ENCODE data around the gene ADD1. TPM values are rescaled to one million over a fixed set of nuclear protein-coding genes. Genes with fewer than 3 reads are reported as not detected.

The ADD1 gene, protein sequence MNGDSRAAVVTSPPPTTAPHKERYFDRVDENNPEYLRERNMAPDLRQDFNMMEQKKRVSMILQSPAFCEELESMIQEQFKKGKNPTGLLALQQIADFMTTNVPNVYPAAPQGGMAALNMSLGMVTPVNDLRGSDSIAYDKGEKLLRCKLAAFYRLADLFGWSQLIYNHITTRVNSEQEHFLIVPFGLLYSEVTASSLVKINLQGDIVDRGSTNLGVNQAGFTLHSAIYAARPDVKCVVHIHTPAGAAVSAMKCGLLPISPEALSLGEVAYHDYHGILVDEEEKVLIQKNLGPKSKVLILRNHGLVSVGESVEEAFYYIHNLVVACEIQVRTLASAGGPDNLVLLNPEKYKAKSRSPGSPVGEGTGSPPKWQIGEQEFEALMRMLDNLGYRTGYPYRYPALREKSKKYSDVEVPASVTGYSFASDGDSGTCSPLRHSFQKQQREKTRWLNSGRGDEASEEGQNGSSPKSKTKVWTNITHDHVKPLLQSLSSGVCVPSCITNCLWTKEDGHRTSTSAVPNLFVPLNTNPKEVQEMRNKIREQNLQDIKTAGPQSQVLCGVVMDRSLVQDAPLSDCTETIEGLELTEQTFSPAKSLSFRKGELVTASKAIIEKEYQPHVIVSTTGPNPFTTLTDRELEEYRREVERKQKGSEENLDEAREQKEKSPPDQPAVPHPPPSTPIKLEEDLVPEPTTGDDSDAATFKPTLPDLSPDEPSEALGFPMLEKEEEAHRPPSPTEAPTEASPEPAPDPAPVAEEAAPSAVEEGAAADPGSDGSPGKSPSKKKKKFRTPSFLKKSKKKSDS
- 123 and 125 TPM in 2 replicates for total RNA-seq (2022)
- percentile 72 among the genes with signal in this experiment for Bru-seq, nascent RNA
- percentile 76 among the genes with signal in this experiment for BruChase-seq, experiment 1, labeled RNA remaining after a 6-hour chase
- BruChase-seq, experiment 2, labeled RNA remaining after a 2-hour chase: percentile 71 among the genes with signal in this experiment
- long read RNA-seq, full-length matches to known transcripts: 6 of 84 reads
- long read RNA-seq, partial matches to known transcripts: 5 of 84 reads
- long read RNA-seq, other reads (novel, unspliced or antisense): 73 of 84 reads

GRCh38 chr4:2843263-2843940 is at the start of gene ADD1:
ADD1 (plus strand) TSS chr4:2843844; CDS start chr4:2875916, 32,072 bp downstream.
- Mint-ChIP-seq H3K4me3 (ENCODE audit: low read depth, unreplicated experiment) (peak within 1 kb of the TSS; percentile 87), H3K4me1 (ENCODE audit: low read depth, unreplicated experiment) (peaks cover 32% of the 10 kb centered on the region), H3K27ac (ENCODE audit: unreplicated experiment) (peak within 1 kb of the TSS; percentile 87), H3K36me3 (ENCODE audit: insufficient read depth, unreplicated experiment) (peaks cover 24% of the 10 kb centered on the region), H3K27me3 (ENCODE audit: unreplicated experiment) (no peaks in the 10 kb centered on the region), H3K9me3 (ENCODE audit: low read depth, unreplicated experiment) (peaks cover 2% of the 10 kb centered on the region)
- intact Hi-C loops (cut with micrococcal nuclease; ENCODE audit: unreplicated experiment): no loop called here
- TSS peak; percentile 49 for BruUV-seq (replicated peaks)
- TF ChIP-seq, protein P1, sequence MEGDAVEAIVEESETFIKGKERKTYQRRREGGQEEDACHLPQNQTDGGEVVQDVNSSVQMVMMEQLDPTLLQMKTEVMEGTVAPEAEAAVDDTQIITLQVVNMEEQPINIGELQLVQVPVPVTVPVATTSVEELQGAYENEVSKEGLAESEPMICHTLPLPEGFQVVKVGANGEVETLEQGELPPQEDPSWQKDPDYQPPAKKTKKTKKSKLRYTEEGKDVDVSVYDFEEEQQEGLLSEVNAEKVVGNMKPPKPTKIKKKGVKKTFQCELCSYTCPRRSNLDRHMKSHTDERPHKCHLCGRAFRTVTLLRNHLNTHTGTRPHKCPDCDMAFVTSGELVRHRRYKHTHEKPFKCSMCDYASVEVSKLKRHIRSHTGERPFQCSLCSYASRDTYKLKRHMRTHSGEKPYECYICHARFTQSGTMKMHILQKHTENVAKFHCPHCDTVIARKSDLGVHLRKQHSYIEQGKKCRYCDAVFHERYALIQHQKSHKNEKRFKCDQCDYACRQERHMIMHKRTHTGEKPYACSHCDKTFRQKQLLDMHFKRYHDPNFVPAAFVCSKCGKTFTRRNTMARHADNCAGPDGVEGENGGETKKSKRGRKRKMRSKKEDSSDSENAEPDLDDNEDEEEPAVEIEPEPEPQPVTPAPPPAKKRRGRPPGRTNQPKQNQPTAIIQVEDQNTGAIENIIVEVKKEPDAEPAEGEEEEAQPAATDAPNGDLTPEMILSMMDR (IDR thresholded peaks at IDR 0.05; ENCODE audit: unreplicated experiment): no peak
- CTCF ChIA-PET: no interaction called here
- DNase-seq: peak; percentile 93

GRCh38 chr4:2794486-2795299 is 49.0 kb upstream of the ADD1 start:
- peaks cover 14% of the 10 kb centered on the region for H3K36me3 Mint-ChIP-seq (ENCODE audit: insufficient read depth, unreplicated experiment)
- TF ChIP-seq, protein P1 (IDR thresholded peaks at IDR 0.05; ENCODE audit: unreplicated experiment): no peak
- H3K27ac Mint-ChIP-seq (ENCODE audit: unreplicated experiment): peak overlapping the region; percentile 33
- intact Hi-C loops (cut with micrococcal nuclease; ENCODE audit: unreplicated experiment): no loop called here
- H3K27me3 Mint-ChIP-seq (ENCODE audit: unreplicated experiment): no peaks in the 10 kb centered on the region
- peaks cover 6% of the 10 kb centered on the region for H3K4me1 Mint-ChIP-seq (ENCODE audit: low read depth, unreplicated experiment)
- H3K4me3 Mint-ChIP-seq (ENCODE audit: low read depth, unreplicated experiment): peak overlapping the region; percentile 58
- DNase-seq: no peak
- no TSS peak for BruUV-seq (replicated peaks)
- no peaks in the 10 kb centered on the region for H3K9me3 Mint-ChIP-seq (ENCODE audit: low read depth, unreplicated experiment)
- CTCF ChIA-PET: no interaction called here

GRCh38 chr4:2795300-2795892 is 48.2 kb upstream of the ADD1 start:
- BruUV-seq (replicated peaks): no TSS peak
- TF ChIP-seq, protein P1 (IDR thresholded peaks at IDR 0.05; ENCODE audit: unreplicated experiment): no peak
- Mint-ChIP-seq H3K4me1 (ENCODE audit: low read depth, unreplicated experiment) (peaks cover 6% of the 10 kb centered on the region), H3K4me3 (ENCODE audit: low read depth, unreplicated experiment) (no peak overlapping the region), H3K9me3 (ENCODE audit: low read depth, unreplicated experiment) (no peaks in the 10 kb centered on the region), H3K36me3 (ENCODE audit: insufficient read depth, unreplicated experiment) (peaks cover 14% of the 10 kb centered on the region), H3K27me3 (ENCODE audit: unreplicated experiment) (no peaks in the 10 kb centered on the region), H3K27ac (ENCODE audit: unreplicated experiment) (no peak overlapping the region)
- DNase-seq: no peak
- CTCF ChIA-PET: no interaction called here
- intact Hi-C loops (cut with micrococcal nuclease; ENCODE audit: unreplicated experiment): no loop called here

All from Calu3 (cell line).